ENCODE results near the gene TAS2R40.

DNA sequence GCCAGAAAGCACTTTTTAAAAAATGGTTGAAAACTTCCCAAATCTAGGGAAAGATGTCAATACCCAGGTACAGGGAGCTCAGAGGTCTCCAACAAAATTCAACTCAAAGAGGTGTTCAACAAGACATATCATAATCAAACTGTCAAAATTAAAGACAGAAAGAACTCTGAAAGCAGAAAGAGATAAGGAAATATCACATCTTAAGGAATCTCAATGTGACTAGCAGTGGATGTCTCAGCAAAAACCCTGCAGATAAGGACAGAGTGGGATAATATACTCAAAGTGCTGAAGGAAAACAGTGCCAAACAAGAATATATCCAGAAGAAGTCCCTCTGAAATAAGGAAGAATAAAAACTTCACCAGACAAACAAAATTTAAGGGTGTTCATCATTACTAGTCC lies 28.4 kb downstream of the TAS2R40 start:
- TF ChIP-seq, protein P1, sequence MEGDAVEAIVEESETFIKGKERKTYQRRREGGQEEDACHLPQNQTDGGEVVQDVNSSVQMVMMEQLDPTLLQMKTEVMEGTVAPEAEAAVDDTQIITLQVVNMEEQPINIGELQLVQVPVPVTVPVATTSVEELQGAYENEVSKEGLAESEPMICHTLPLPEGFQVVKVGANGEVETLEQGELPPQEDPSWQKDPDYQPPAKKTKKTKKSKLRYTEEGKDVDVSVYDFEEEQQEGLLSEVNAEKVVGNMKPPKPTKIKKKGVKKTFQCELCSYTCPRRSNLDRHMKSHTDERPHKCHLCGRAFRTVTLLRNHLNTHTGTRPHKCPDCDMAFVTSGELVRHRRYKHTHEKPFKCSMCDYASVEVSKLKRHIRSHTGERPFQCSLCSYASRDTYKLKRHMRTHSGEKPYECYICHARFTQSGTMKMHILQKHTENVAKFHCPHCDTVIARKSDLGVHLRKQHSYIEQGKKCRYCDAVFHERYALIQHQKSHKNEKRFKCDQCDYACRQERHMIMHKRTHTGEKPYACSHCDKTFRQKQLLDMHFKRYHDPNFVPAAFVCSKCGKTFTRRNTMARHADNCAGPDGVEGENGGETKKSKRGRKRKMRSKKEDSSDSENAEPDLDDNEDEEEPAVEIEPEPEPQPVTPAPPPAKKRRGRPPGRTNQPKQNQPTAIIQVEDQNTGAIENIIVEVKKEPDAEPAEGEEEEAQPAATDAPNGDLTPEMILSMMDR (IDR thresholded peaks at IDR 0.05) = no peak
- TF ChIP-seq SIN3A (IDR thresholded peaks at IDR 0.05; ENCODE audit: borderline replicate concordance, insufficient read depth, low read depth, low read length) = no peak
